HUDEP-2 (cell line): ENCODE measurements around the gene UBASH3A.

Source experiments
- DNase-seq, 76 experiments: peaks; one replicate each; lab custom pipeline; 2025; ENCODE audit not compliant: unreplicated experiment in 76 of 76; lab: John Stamatoyannopoulos, UW

Gene UBASH3A

DNA sequence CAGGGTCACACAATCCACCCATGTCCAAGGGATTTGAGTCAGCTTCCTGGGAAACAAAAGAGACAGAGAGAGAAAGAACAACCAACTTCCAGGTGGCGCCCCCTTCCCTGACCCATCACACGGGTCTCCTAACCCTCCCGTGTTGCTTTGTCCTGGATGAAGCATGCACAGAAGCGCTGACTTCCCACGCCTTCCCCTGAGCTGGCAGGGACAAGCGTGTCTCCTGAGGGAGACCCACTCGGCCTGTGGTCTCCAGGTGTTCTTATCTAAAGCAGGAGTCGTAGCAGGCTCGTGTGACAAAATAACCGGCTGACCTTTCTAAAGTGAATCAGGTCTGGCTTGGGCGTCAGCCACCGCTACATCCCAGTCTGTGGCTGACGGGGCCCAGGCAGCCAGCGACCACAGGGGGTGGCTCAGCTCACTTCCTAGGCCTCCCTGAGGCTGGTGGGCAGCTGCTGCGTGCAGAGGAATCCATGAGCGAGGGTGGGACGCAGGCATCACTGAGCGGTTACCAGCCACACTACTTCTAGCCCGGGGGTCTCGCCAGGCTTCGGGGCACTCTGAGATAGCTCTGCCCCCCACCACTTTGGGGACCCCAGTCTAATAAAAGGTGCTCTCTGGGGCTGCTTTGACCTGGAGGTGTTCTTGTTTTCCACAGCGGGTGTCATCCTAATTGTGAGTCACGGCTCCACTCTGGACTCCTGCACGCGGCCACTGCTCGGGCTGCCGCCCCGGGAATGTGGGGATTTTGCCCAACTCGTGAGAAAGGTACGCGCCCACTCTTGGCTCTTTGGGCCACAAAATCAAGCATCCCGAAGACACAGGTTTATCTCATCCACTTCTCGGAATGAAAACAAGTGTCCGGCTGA lies 40.4 kb downstream of the UBASH3A start:
- DNase-seq = no peak

- DNase-seq = no peak
Measured at GRCh38 chr21:42444745-42445059, 41.0 kb downstream of the UBASH3A start.

DNA sequence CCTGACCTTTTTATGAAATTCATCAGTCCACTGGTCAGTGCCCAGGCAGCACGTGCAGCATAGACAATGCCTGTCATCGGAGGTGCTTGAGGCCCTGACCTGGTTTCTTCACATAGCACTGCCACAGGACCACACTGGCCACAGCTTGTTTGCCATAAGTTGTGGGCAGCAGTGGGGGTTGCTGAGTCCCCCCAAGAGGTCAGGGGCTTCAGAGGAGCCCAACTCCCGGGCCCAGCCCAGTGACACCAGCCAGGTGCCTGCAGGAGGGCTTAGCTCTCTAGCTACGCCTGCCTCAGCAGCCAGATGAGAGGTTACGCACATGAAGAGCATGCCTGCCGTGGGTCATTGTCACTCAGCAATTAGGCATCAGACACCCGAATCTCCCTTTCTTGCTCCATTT lies 41.6 kb downstream of the UBASH3A start:
- DNase-seq = no peak

DNA sequence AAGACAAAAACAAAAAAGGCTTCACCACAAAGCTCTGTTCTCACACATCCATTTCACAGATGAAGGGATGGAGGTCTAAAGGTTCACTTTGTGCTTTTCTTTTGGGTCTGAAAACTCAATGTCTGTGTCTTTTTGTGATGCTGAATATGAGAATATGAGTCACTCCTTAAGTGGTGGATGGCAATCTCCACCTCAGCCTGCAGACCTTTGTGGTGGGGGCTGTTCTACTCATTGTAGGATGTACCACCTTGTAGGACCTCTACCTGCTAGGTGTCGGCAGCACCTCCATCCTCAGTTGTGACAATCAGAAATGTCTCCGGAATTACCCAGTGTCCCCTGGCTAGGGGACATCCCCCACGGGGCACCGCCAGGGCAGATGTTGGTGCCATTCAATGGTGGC lies 42.8 kb downstream of the UBASH3A start:
- DNase-seq = no peak

- DNase-seq = no peak
Measured at GRCh38 chr21:42447182-42447581, 43.5 kb downstream of the UBASH3A start.

- DNase-seq = no peak
Measured at GRCh38 chr21:42447732-42448131, 44.0 kb downstream of the UBASH3A start.

DNA sequence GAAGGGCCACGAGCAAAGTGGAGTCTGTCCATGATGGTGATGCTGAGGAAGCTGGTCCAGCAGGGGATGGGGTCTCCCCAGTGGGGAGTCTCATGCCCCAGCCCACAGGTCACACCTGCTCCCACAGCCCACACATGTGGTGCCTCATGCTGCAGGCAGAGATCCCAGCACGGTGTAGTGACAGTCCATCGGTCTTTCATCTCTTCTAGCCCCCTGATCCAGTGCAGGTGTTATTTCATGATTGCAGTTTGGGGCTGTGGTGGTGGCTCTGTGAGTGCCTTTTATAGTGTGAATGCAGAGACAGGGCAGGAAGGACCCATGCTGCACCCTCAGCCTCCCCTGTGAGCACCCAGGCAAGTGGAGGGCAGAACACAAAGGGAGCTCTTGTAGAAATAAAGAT lies 45.0 kb downstream of the UBASH3A start:
- DNase-seq = no peak

DNA sequence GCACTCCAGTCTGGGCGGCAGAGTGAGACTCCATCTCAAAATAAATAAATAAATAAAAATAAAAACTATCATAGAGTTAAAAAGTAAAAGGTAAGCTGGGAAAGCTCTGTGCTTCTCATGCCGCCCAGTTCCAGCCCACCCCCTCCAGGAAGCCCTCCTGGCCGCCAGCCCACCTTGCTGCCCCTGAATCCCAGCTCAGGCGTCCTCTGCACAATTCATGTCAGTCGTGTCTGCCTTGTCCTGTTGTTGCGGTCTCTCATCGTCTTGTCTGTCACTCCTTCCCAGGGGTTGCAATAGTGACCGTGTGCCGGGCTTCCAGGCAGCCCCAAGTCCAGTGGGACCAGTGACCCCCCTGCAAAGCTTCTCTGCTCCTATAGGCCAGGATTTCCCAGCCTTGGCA lies 48.2 kb downstream of the UBASH3A start:
- DNase-seq = no peak

- no peak for DNase-seq
Measured at GRCh38 chr21:42452401-42453223, 48.9 kb downstream of the UBASH3A start.

- DNase-seq = no peak
Measured at GRCh38 chr21:42453224-42453985, 49.7 kb downstream of the UBASH3A start.

DNA sequence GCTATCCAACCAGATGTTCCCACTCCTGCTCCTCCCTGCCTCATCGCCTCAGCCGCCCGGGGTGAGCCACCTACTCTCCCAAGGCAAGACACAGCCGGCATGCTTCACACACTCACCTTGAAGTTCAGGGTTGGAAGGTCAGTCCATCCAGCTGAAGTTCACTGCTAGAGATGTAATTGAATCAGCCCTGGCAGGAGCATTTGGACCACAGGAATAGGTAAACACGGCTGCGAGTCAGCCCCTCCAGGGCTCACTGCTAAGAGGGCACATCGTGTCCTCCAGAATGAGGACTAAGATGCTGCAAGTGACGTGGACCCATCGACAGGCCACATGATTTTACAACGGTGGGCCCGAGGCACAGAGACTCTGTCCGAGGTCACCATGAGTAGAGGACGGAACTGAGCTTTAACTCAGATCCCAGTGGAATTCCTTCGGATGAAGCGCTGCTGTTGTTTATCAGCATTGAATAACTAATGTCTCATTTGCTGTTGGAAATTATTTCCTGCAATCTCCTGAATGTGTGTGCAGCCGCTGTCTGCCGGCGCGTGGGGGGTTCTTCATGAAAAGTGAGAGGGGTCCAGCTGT lies 50.4 kb downstream of the UBASH3A start:
- no peak for DNase-seq

GRCh38 chr21:42454786-42455185 lies 51.1 kb downstream of the UBASH3A start:
- no peak for DNase-seq

- DNase-seq = no peak
Measured at GRCh38 chr21:42455196-42455595, 51.5 kb downstream of the UBASH3A start.

GRCh38 chr21:42455754-42456440 lies 52.2 kb downstream of the UBASH3A start:
- no peak for DNase-seq

GRCh38 chr21:42456457-42456856 lies 52.8 kb downstream of the UBASH3A start:
- DNase-seq = no peak

- no peak for DNase-seq
Measured at GRCh38 chr21:42459082-42459460, 55.4 kb downstream of the UBASH3A start.

- DNase-seq = no peak
Measured at GRCh38 chr21:42459546-42460215, 56.0 kb downstream of the UBASH3A start.

DNA sequence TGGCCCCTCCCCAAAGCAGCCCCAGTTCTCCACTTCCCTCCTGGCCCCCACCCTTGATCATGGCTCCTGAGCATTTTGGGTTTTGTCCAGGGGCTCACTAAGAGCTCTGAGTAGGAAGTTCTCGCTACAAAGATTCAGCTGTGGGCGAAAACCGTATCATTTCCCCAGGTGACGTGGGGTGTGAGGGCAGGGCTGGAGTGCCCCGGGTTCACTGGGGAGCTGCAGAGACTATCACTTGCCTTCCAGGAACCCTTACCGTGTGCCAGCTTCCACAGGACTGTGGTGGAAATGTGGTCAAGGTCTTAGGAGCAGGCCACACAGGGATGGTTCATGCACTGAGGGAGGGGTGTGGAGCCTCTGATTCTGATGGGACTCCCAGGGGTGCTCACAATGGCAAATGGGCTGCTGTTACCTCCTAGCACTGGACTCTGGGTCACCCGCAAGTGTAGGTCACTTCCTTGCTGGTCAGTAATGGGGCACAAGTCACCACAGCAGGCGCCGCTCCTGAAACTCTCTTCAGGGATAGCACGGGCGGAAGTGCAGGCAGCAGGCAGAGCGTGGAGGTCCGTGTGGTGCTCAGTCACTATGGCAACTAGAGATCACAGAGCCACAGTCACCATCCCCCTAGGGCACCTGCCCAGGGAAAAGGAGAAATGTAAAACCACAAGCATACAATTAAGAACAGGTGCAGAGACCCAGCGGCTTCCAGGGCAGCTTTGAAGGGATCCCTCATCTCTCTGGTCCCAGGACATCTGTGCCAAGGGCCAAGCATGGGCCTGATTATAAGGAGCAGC lies 56.9 kb downstream of the UBASH3A start:
- no peak for DNase-seq

DNA sequence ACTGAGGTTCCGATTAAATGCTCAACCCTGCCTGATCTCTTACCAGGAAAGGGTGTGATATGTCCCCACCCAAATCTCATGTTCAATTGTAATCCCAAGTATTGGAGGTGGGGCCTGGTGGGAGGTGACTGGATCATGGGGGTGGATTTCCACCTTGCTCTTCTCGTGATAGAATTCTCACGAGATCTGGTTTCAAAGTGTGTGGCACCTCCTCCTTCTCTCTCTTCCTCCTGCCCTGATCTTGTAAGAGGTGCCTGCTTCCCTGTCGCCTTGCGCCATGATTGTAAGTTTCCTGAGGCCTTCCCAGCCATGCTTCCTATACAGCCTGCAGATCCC lies 57.5 kb downstream of the UBASH3A start:
- DNase-seq = no peak
